K562 (cell line): Measurements from ENCODE around the gene TP53I13. TPM values are rescaled to one million over a fixed set of nuclear protein-coding genes. Genes with fewer than 3 reads are reported as not detected.
A peak's percentile ranks its signal among the peaks of the same experiment; 100 is the strongest.

ENCODE experiments used
- AFF1 ChIP-seq, 2 experiments: fragments of 450-650 bp; IDR thresholded peaks; 2 replicates each; pipeline ENCODE4 v1.6.1; 2018; ENCODE audit warnings: mild to moderate bottlenecking in 2 of 2, low read depth in 1 of 2; ENCODE audit not compliant: partially characterized antibody in 2 of 2
- GABPB1 ChIP-seq: sonication (generic); formaldehyde crosslinking; IDR thresholded peaks from 2 replicates; pipeline ENCODE4 v1.8.0; 2022; ENCODE audit warnings: mild to moderate bottlenecking, missing genetic modification reagents
- MECOM ChIP-seq: fragments of 250-450 bp; sonication (Bioruptor Pico); IDR thresholded peaks from 2 replicates; pipeline ENCODE4 v1.8.0; 2022; ENCODE audit warnings: inconsistent platforms
- PKNOX1 ChIP-seq: fragments of 450-650 bp; IDR thresholded peaks from 2 replicates; pipeline ENCODE4 v1.6.1; 2016
- POLR2G ChIP-seq: fragments of 200-400 bp; formaldehyde crosslinking; IDR thresholded peaks from 2 replicates; pipeline ENCODE4 v1.6.1; 2017; ENCODE audit warnings: low read depth, mild to moderate bottlenecking, antibody characterized with exemption, low read length, moderate library complexity
- PPARD ChIP-seq: fragments of 250-450 bp; sonication (Bioruptor Pico); IDR thresholded peaks from 2 replicates; pipeline ENCODE4 v1.8.0; 2022; ENCODE audit warnings: inconsistent platforms, mild to moderate bottlenecking, moderate library complexity
- TCF3 ChIP-seq: sonication (generic); formaldehyde crosslinking; IDR thresholded peaks from 2 replicates; pipeline ENCODE4 v1.4.0; 2020; ENCODE audit warnings: mild to moderate bottlenecking, missing genetic modification reagents
- TEAD1 ChIP-seq, 2 experiments: fragments of 450-650 bp in 1 of 2; sonication (generic) in 1 of 2; formaldehyde crosslinking; IDR thresholded peaks; 2 replicates each; pipeline versions ENCODE4 v1.4.0 to v1.8.0; 2020 to 2022; ENCODE audit warnings: mild to moderate bottlenecking in 2 of 2, missing genetic modification reagents in 1 of 2
- THAP7 ChIP-seq: fragments of 250-450 bp; sonication (Bioruptor Pico); IDR thresholded peaks from 2 replicates; pipeline ENCODE4 v1.5.0; 2021
- ZNF407 ChIP-seq: fragments of 450-650 bp; IDR thresholded peaks from 2 replicates; pipeline ENCODE4 v1.6.1; 2016; ENCODE audit warnings: low read depth
- polyA plus RNA-seq, 8 experiments: library from polyadenylated mRNA; depleted of rRNA in 4 of 8; stranded (reverse) in 5 of 8; unstranded in 3 of 8; fragments of >200 nt; fragmentation: Nextera tagmentation in 2 of 8; fragmentation: Illumina TruSeq in 1 of 8; extraction: Ambion mirVana in 2 of 8; extraction: Trizol in 1 of 8; gene quantifications; 2 replicates each; pipeline versions ENCODE4 v1.2.1 to v1.2.3, GENCODE V29; 2011 to 2014; ENCODE audit warnings: inconsistent platforms in 1 of 8, missing spikeins in 1 of 8
- total RNA-seq, 7 experiments: library from RNA; depleted of rRNA in 6 of 7; stranded (reverse); fragments of >200 nt in 6 of 7; fragmentation: Illumina TruSeq in 2 of 7; extraction: Trizol in 2 of 7; gene quantifications; 2 replicates each; pipeline versions ENCODE4 v1.2.1 to v1.2.3, GENCODE V29; 2011 to 2021; ENCODE audit warnings: low replicate concordance in 1 of 7

Gene TP53I13
- total and polyA plus RNA-seq, 9 of the 15 experiments (the other 6 are each of a cell fraction or from before 2014, with no cell fraction given) = 0.08 to 28.3 (median 9.1) TPM

- TF ChIP-seq AFF1 (IDR thresholded peaks at IDR 0.05; ENCODE audit: low read depth in 1 of 2, partially characterized antibody in 2 of 2) (no peak), MECOM (CRISPR knock-in tag) (no peak), POLR2G (no peak), THAP7 (no peak), TEAD1 (CRISPR knock-in tag; IDR thresholded peaks at IDR 0.05) (no peak), TCF3 (CRISPR knock-in tag) (no peak), PPARD (CRISPR knock-in tag) (no peak), GABPB1 (no peak), ZNF407 (no peak), PKNOX1 (peak; percentile 93)
Observed at GRCh38 chr17:29579866-29580771, 11.6 kb downstream of the TP53I13 start (continued).
